Hematopoietic multipotent progenitor cell treated with erythropoietin and hydrocortisone succinate and interleukin-3 and kit ligand, for 4 days (in vitro differentiated cells): ENCODE data around the gene ATG3.
"Not testable (repeated sequence)": the region's sequence is repeated elsewhere in the genome, so short reads cannot be mapped to it uniquely, and the experiment has no call there.

Source experiments
- DNase-seq: peaks from one replicate; pipeline ENCODE4 v3.0.0-alpha.2; 2015

ATG3 gene

DNA sequence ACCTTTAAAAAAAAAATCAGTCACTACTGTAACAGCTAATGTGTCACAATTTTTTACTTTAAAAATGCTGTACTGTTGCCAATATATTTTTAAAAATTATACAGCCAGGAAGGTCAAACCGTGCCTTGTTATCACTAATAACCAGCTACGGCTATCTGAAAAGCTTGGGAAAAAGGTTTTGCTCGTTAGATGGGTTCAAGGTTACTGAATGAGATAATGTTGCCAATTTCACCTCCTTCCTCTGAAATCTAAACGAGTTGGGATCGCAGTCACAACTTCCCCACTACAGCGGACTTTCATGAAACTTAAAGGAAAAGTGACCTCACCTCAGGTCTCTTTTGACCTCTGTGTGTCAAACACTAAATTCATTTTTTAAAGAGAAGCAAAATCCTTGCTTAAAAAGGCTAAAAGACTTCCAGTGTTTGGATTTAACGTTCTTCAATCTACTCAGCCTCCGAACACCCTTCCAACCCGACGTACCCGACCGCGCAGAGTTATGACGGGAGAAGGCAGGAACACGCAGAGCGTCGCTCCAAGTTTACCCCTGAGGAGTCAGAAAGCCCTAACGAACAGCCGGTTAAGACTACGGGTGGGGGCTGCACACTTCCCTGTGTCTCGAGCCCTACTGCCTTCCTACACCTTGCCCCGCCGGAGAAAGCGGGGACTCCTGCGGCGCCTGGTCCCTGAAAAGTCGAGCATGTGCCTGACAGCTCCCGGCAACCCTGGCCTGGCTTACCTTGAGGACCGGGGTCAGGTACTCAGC is 860 bp downstream of the ATG3 start:
- peak; percentile 93 for DNase-seq

- no peak for DNase-seq
Measured at GRCh38 chr3:112560307-112560706, 1.5 kb downstream of the ATG3 start.

GRCh38 chr3:112557976-112558375 is 3.8 kb downstream of the ATG3 start:
- DNase-seq: no peak

DNA sequence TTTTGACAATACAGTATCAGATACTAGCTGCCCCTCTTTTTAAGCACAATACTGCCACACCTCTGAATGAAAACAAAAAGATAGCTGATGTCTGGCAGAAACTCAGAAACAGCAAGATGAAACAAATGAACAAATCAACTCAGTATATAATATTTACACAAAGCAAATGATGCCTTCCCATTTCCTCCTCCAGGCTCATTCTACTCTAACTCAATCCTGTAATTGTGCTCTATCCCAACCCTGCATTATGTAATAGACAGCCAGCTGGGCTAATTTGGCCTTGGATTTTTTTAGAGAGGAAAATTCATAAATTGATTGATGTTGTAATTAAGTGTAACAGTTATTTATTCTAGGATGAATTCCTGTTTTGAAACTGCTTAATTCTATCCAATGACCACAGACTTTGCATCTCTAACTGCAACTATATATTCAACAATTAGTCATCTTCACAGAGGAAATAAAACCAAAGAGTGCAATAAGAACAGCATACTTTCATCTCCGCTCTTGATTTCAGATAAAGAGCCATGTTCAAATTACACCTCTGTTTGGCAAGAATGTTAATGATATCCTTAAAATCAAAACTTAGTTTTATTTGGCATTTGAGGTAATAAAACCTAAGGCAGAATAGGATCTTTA is 6.1 kb downstream of the ATG3 start:
- DNase-seq: no peak

DNA sequence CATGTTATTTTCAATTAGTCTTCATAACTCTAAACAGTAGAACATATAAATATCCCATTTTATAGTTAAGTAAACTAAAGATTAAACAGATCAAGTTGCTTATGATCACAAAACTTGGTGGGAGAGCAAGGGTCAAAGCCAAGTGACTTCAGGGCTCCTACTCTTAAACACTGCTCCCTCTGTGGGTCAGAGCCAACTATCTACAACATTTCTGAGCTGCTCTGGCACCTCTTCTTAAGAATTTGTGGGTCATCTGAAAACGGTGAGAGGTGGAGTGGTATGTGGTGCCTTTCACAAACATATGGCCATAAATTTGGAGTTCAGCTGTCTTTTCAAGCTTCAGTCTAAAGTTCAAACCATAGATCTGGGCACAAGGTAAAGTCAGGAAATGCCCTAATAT is 10.9 kb downstream of the ATG3 start:
- DNase-seq: no peak

DNA sequence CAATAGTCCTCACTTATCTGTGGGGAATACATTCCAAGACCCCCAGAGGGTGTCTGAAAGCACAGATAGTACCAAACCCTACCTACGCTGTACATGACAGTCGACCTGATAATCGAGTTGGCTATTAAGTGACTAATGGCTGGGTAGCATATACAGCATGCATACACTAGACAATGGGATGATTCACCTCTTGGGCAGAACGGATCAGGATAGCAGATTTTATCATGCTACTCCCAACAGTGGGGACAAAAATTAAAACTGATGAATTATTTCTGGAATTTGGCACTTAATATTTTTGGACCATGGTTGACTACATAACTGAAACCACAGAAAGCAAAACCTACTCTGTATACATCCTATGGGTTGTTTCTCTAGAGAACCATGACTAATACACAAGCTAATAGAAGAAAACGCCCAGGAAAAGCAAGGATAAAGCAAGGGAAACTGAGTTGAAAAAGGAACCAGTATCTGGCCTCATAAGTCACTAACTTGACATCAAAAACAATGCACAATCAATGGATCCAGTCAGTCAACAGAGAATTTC is 15.5 kb downstream of the ATG3 start:
- DNase-seq: no peak

DNA sequence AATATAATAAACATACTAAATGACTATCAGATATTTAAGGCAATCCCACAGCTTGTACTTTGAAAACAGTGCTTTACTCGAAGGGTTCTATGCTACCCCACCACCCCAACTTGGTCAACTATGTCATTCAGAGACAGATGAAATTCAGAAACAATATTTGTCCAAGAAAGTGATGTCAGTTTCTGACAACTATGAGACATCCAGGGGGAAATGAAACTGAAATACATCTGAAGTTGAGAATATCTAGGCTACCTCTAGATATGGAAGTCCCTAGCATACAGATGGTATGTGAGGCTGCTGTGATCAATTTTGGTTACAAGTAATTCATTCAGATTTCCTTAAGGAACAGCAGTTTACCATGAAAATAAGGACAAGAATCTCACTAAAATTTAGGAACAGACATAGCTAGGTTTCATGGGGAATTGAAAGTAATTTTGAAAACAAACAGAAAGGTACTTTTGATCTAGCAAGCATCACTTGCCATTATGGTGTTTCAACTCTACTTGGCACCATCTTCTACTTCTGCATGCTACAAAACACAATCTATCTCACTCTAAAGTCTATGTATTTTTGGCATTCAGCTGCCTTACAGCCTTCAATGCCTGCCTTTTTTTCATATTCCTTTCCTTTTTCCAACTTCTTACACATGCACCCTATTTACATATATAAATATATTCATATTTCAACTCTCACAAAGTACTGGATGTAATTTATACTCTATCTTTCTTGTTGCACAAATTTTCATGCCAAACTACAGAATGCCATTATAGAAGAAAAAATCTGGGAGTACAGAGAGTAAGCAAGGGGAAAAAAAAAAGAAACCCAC is 21.7 kb downstream of the ATG3 start:
- no peak for DNase-seq

GRCh38 chr3:112531358-112531781 is 30.4 kb downstream of the ATG3 start:
- peak; percentile 71 for DNase-seq

GRCh38 chr3:112530573-112530972 is 31.2 kb downstream of the ATG3 start:
- DNase-seq: no peak

DNA sequence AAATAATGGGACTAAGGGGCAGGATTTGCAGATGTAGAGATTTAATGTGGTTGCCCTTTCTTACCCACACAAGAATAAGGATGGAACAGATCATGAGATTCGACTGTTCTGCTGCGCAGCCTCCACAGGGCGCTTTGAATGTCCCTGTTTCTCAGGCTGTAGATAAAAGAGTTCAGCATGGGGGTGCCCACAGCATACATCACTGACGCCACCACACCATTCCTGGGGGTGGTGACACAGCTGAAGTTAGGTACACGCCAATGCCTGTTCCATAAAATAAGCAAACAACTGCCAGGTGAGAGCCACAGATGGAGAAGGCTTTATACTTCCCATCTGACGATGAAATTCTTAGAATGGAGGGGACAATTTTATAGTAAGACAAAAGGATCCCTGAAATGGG is 37.6 kb downstream of the ATG3 start:
- not testable (repeated sequence) for DNase-seq

- peak; percentile 90 for DNase-seq
Measured at GRCh38 chr3:112519424-112520001, 42.2 kb downstream of the ATG3 start.

GRCh38 chr3:112518970-112519369 is 42.8 kb downstream of the ATG3 start:
- DNase-seq: not testable (repeated sequence)

DNA sequence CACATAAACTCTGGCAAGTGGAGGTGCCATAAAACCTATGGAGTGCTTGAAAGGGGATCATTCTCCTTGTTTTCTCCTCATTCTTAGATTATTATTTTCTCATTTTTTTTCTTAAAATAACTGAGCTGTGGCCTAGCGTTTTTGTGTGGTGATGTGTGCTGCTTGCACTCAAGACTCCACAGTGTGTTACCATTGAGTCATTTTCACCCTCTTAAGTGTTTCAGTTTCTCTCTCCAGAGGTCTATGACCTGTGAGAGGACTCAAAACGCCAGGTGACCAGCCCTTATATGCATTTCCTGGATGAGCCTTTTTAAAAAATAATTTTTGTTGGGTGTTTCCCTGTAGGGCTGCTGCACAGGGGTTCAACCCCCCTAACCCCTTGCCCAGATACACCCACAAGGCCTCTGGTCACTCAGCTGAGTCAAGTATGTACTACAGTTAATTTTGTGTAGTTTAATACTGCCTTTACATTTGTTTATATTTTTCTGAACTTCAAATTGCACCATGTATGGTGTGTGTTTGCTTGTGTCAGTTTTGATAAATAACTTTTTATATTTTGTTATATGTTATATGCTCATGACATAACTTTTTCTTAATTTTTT is 47.1 kb downstream of the ATG3 start:
- no peak for DNase-seq

DNA sequence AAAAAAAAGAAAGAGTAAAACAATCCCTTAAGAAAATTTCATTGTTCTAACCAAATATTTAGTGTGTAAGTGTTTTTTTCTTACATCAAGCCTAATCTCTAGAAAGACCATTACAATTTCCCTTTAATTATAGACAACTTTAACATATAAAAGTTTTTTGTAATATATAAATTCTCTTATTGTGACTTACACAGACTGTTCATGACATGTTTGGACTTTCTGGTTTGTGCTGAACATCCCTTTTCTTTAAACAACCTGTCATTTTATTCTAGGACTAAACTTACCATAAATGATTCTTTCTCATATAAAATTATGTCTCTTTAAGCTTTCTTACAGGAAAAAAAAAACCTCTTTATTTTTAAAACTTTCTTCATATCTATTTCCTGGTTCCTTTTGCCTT is 49.4 kb downstream of the ATG3 start:
- DNase-seq: peak; percentile 16

- DNase-seq: no peak
Measured at GRCh38 chr3:112508860-112509259, 52.9 kb downstream of the ATG3 start.

GRCh38 chr3:112508261-112508660 is 53.5 kb downstream of the ATG3 start:
- DNase-seq: no peak

GRCh38 chr3:112505907-112506306 is 55.9 kb downstream of the ATG3 start:
- DNase-seq: peak; percentile 10

DNA sequence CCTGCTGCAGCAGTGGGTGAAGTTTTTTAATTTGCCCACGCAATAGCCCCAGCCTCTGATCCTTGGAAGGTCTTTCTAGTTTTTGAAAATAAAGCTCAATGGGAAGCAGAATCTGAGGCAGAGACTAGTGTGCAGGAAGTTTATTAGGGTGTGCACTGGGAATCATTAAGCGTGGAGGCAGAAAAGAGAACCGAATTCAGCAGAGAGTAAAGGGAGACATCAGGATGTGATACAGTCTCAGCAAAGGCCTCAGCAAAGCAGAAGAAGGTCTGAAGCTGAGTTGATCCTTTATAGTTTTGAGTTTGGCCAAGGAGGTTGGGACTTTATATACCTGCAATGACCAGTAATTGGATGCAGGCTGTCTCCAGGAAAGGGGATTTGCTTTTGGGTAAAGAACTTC is 57.6 kb downstream of the ATG3 start:
- DNase-seq: no peak

GRCh38 chr3:112503304-112503972 is 58.3 kb downstream of the ATG3 start:
- DNase-seq: no peak

DNA sequence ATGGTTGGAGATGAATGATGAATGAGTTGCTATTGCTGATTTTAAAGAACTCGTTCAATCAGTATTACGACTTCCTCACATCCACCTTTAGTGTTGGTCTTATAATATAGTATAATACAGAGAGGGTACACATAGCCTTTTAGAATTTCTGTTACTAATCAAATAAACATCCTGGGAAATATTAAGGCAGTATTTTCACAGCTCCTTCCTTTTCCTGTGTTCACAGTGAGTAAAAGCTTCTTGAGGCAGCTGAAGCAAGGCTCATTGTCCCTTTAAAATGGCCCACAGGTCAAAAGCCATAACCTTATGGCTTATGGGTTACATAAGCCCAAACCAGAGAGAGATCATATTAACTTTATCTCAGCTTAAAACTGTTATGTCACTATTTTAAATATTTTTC is 61.1 kb downstream of the ATG3 start:
- no peak for DNase-seq

DNA sequence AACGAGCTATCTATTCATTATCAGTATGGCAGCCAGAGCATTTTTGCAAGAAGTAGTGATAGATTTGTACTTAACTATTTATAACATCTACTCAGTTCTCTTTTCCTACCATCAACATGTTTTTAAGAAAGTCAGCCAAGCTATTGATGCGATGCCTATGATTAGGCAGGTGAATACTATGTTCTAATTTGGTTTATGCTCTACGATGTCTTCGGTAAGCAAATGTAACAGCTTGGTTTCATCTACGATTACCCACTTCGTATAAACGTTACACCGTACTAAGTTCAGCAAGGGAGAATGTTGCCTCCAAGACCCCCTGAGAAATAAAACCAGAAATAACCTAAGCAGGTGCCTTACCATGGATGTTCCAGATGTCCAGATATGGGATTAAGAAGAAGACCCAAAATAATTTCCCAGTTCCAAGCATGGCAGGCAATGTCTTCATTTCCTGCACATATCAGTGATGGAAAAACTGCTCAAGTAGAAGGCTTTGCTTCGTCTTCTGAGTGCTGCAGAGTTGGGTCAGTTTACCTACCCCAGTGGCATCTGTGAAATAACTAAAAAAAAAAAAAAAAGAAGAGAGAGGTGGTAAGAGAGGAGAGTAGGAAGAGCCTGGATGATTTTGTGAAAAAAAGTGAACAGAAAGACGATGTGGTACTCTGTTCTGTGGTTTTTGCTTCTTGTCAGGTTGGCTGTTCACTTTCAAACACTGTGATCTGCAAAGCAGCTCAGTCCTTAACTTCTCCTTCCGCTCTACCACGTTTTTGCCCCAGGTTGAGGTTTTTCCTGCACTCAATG is 62.6 kb downstream of the ATG3 start, which contains the start of gene BTLA:
Gene BTLA, minus strand, starts transcription at position 559 of the 798 bp plus-strand sequence. Its CDS starts 114 bp downstream, at position 445.
- peak; percentile 16 for DNase-seq
